HepG2 (cell line): ENCODE data around the gene SLC2A11. TPM values are rescaled to one million over a fixed set of nuclear protein-coding genes. Genes with fewer than 3 reads are reported as not detected.

Experiments
- ATAC-seq: fragments of 200-7000 bp; cut with Tn5 transposase; 3 replicates; pipeline ENCODE4 v1.9.1; 2020; ENCODE audit warnings: mild to moderate bottlenecking, moderate library complexity
- BruUV-seq: library from RNA; stranded (reverse); fragments of 400-500 nt; replicated peaks from 2 replicates; lab custom pipeline; 2021; lab: Mats Ljungman, UMichigan
- CTCF ChIA-PET: fragments of 300-600 bp; formaldehyde crosslinking; extraction: SDS; loops from one replicate; lab custom pipeline; 2021; ENCODE audit warnings: low total read pairs, inconsistent platforms, low intra/inter-chr PET ratio; lab: Yijun Ruan, JAX
- POLR2A ChIA-PET: fragments of 350-600 bp; sonication (Branson Sonifier 250); formaldehyde crosslinking; loops from one replicate; lab custom pipeline; 2020; ENCODE audit warnings: antibody characterized with exemption, inconsistent platforms; lab: Yijun Ruan, JAX
- DNase-seq: peaks from one replicate; pipeline ENCODE4 v3.0.0-alpha.2; 2015; ENCODE audit warnings: low spot score
- FAIRE-seq: peaks from 3 replicates; lab custom pipeline; 2011; peaks lifted over from hg19 to GRCh38; lab: Jason Lieb, UNC
- H2AFZ ChIP-seq: one replicate; pipeline ENCODE4 v1.6.1; 2011; ENCODE audit warnings: low read length, inconsistent platforms
- H3K27ac ChIP-seq: fragments of 300-600 bp; 3 replicates; pipeline ENCODE4 v1.8.0; 2011; ENCODE audit warnings: mixed run types, mild to moderate bottlenecking, mixed read lengths, low read length, inconsistent platforms; ENCODE audit not compliant: insufficient read depth; ENCODE audit errors: extremely low read length
- H3K27me3 ChIP-seq, 2 experiments: fragments of 200-600 bp in 1 of 2; 2 replicates in 1 of 2; 3 replicates in 1 of 2; pipeline versions ENCODE4 v1.6.0 to v1.8.0; 2011; ENCODE audit warnings: low read length in 2 of 2, mild to moderate bottlenecking in 2 of 2, moderate library complexity in 2 of 2, inconsistent platforms in 1 of 2; ENCODE audit not compliant: insufficient read depth in 2 of 2, control insufficient read depth in 1 of 2
- H3K36me3 ChIP-seq, 2 experiments: fragments of 200-600 bp in 1 of 2; replicated peaks in 1 of 2; 2 replicates in 1 of 2; 3 replicates in 1 of 2; pipeline versions ENCODE4 v1.5.1 to v1.8.0; 2011; ENCODE audit warnings: low read length in 2 of 2, inconsistent platforms in 1 of 2; ENCODE audit not compliant: insufficient read depth in 2 of 2, control insufficient read depth in 1 of 2
- H3K4me1 ChIP-seq: 2 replicates; pipeline ENCODE4 v1.5.1; 2012; ENCODE audit warnings: low read length, inconsistent platforms; ENCODE audit not compliant: insufficient read depth
- H3K4me2 ChIP-seq: 2 replicates; pipeline ENCODE4 v1.6.0; 2011; ENCODE audit warnings: low read depth, low read length, inconsistent platforms
- H3K4me3 ChIP-seq, 3 experiments: fragments of 200-600 bp in 1 of 3; sonication (generic), shearing (Covaris generic) in 1 of 3; replicated peaks in 1 of 3; 2 replicates each; pipeline ENCODE4 v1.5.1; 2011 to 2016; ENCODE audit warnings: low read length in 3 of 3, inconsistent platforms in 2 of 3, low read depth in 2 of 3, mild to moderate bottlenecking in 2 of 3, control low read depth in 1 of 3, mixed read lengths in 1 of 3; ENCODE audit not compliant: insufficient read depth in 1 of 3
- H3K79me2 ChIP-seq: one replicate; pipeline ENCODE4 v1.6.1; 2011; ENCODE audit warnings: low read length, inconsistent platforms; ENCODE audit not compliant: insufficient read depth
- H3K9ac ChIP-seq: 2 replicates; pipeline ENCODE4 v1.6.0; 2011; ENCODE audit warnings: mild to moderate bottlenecking, low read depth, low read length, inconsistent platforms; ENCODE audit not compliant: insufficient read depth
- H3K9me3 ChIP-seq: 2 replicates; pipeline ENCODE4 v1.5.1; 2012; ENCODE audit warnings: mild to moderate bottlenecking, low read length
- H4K20me1 ChIP-seq: 2 replicates; pipeline ENCODE4 v1.6.0; 2011; ENCODE audit warnings: inconsistent platforms, mild to moderate bottlenecking, low read length, moderate library complexity; ENCODE audit not compliant: insufficient read depth
- EED ChIP-seq: sonication (generic); formaldehyde crosslinking; IDR thresholded peaks from 2 replicates; pipeline ENCODE4 v1.5.0; 2020; ENCODE audit warnings: mild to moderate bottlenecking, missing genetic modification reagents
- ELF1 ChIP-seq: sonication (generic); formaldehyde crosslinking; IDR thresholded peaks from 2 replicates; pipeline ENCODE4 v1.4.0; 2020; ENCODE audit warnings: missing genetic modification reagents
- HHEX ChIP-seq: IDR thresholded peaks from 2 replicates; pipeline ENCODE4 v1.6.1; 2016; ENCODE audit warnings: control low read depth
- HNRNPK ChIP-seq: fragments of 200-400 bp; formaldehyde crosslinking; IDR thresholded peaks from 2 replicates; pipeline ENCODE4 v1.6.1; 2018; ENCODE audit warnings: low read length, low read depth, moderate library complexity, mild to moderate bottlenecking; ENCODE audit not compliant: poor library complexity, severe bottlenecking
- KDM4B ChIP-seq: sonication (generic); formaldehyde crosslinking; IDR thresholded peaks from 2 replicates; pipeline ENCODE4 v1.4.0; 2020; ENCODE audit warnings: missing genetic modification reagents
- NR2F2 ChIP-seq: IDR thresholded peaks from 2 replicates; pipeline ENCODE4 v1.6.1; 2012; ENCODE audit warnings: low read depth, inconsistent platforms, borderline replicate concordance
- RAD21 ChIP-seq: fragments of 450-650 bp; formaldehyde crosslinking; IDR thresholded peaks from 2 replicates; pipeline ENCODE4 v1.5.0; 2020; ENCODE audit warnings: mild to moderate bottlenecking
- RFXANK ChIP-seq: IDR thresholded peaks from 2 replicates; pipeline ENCODE4 v1.6.1; 2016
- RNF2 ChIP-seq: fragments of 450-650 bp; conservative IDR thresholded peaks from 2 replicates; pipeline ENCODE4 v1.6.1; 2016; ENCODE audit warnings: low read depth
- SIX1 ChIP-seq: sonication (generic); formaldehyde crosslinking; IDR thresholded peaks from 2 replicates; pipeline ENCODE4 v1.4.0; 2020; ENCODE audit warnings: missing genetic modification reagents, borderline replicate concordance
- TP53 ChIP-seq: sonication (generic); formaldehyde crosslinking; conservative IDR thresholded peaks from 2 replicates; pipeline ENCODE4 v1.4.0; 2020; ENCODE audit warnings: missing genetic modification reagents
- ZEB1 ChIP-seq: IDR thresholded peaks from 2 replicates; pipeline ENCODE4 v1.6.1; 2012; ENCODE audit warnings: mild to moderate bottlenecking, low read depth, inconsistent platforms; ENCODE audit not compliant: insufficient replicate concordance
- ZNF556 ChIP-seq: sonication (generic); formaldehyde crosslinking; IDR thresholded peaks from 2 replicates; pipeline ENCODE4 v1.4.0; 2020; ENCODE audit warnings: mild to moderate bottlenecking, missing genetic modification reagents, borderline replicate concordance
- WGBS: methylation state at CpG from one replicate; pipeline ENCODE4 v1.1.6; 2017; ENCODE audit warnings: low lambda C conversion rate; 5-methylcytosine and 5-hydroxymethylcytosine counted together
- in situ Hi-C: cut with HindIII; loops from 2 replicates; pipeline ENCODE4 v1.10.0; 2017; ENCODE audit warnings: low pct_unique_long_range_greater_than_20kb; ENCODE audit not compliant: extremely low pct_ligation_motif_present
- intact Hi-C: fragments of 100-400 bp; cut with micrococcal nuclease; formaldehyde crosslinking; loops from one replicate; pipeline ENCODE4 v1.10.0; 2022; ENCODE audit not compliant: unreplicated experiment
- polyA plus RNA-seq, 8 experiments: library from polyadenylated mRNA; depleted of rRNA in 3 of 8; stranded (reverse) in 7 of 8; unstranded in 1 of 8; fragments of >200 nt; fragmentation: Illumina TruSeq in 4 of 8; extraction: Trizol in 4 of 8; gene quantifications; 2 replicates each; pipeline versions ENCODE4 v1.2.1 to v1.2.3, GENCODE V29; 2011 to 2016; ENCODE audit warnings: low read depth in 4 of 8, missing spikeins in 1 of 8, mixed read lengths in 1 of 8; ENCODE audit not compliant: insufficient read depth in 1 of 8
- total RNA-seq, 5 experiments: library from RNA; depleted of rRNA; stranded (reverse); fragments of >200 nt; fragmentation: Illumina TruSeq; extraction: Trizol; gene quantifications; 2 replicates each; pipeline ENCODE4 v1.2.3, GENCODE V29; 2016; ENCODE audit warnings: low read depth in 1 of 5
- TF ChIP-seq, protein P1 (sequence below): sonication (generic); formaldehyde crosslinking; IDR thresholded peaks from 2 replicates; pipeline ENCODE4 v1.4.0; 2020; ENCODE audit warnings: missing genetic modification reagents
- TF ChIP-seq, protein P2 (sequence below): sonication (generic); formaldehyde crosslinking; IDR thresholded peaks from 2 replicates; pipeline ENCODE4 v1.8.1; 2022; ENCODE audit warnings: low read depth, mild to moderate bottlenecking, missing genetic modification reagents
- TF ChIP-seq, protein P3 (sequence below): sonication (generic); formaldehyde crosslinking; IDR thresholded peaks from 2 replicates; pipeline ENCODE4 v1.4.0; 2020; ENCODE audit warnings: missing genetic modification reagents, mild to moderate bottlenecking, borderline replicate concordance

SLC2A11 gene
- total and polyA plus RNA-seq, 2 of the 13 experiments (the other 11 are each of a cell fraction or from before 2014, with no cell fraction given), result 15.2 to 15.4 TPM

DNA sequence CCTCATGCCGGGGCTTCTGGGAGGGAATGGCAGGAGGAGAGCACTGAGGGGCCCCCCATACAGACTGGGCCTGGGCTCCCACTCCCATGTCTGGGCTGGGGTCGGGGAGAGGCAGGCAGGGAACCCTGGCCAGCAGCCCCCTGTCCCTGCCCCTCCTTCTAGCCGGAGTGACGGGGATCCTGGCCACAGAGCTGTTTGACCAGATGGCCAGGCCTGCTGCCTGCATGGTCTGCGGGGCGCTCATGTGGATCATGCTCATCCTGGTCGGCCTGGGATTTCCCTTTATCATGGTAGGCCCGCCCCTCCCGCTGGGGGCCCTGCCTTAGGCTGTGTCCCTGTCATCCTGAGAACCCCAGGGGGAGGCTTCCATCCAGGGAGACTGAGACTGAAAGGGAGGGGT lies 26.5 kb downstream of the SLC2A11 start:
- WGBS, result 100% methylated on average over 2 of the region's 9 CpGs
- FAIRE-seq, result no peak
- CTCF ChIA-PET, result no interaction called here

DNA sequence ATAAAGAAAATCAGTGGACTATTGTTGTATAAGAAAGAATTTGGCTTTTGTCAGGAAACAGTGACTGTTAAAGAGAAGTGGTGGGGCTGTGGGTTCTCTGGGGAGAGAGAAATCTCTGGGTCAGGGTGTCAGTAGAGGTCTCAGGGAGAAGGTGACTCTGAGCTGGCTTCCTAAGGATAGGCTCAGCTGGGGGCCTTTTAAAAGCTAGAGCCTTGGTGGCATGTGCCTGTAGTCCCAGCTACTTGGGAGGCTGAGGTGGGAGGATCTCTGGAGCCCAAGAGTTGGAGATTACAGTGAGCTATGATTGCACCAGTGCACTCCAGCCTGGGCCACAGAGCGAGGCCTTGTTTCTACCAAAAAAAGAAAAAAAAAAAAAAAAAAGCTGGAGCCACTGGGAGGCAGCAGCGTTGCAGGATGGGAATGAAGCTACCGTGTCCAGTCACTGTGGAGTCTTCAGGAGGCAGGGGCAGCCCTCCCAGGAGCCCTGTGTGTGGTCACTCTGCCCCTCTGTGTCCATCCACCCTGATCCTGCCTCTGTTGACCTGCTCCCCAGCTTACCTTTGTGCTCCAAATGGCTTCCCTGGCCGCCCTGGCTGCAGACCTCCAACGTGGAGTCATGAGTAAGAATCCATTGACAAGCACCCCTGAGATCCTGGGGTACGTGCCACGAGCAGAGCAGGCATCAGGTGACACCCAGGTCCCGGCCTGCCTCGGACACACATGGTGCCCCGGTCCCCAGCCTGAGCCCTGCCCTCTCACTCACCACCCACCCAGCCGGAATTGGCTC lies 31.1 kb downstream of the SLC2A11 start:
- no peak overlapping the region for H2AFZ ChIP-seq
- no peaks in the 10 kb centered on the region for H3K9me3 ChIP-seq
- H3K27me3 ChIP-seq, result no peaks in the 10 kb centered on the region; a peak in 1 of 5 replicates
- ChIA-PET CTCF (no interaction called here), POLR2A (interaction anchor here (0.6 to 1.2 kb wide), 6 partner anchors 25 to 122 kb away, joined by 3 to 14 read pairs (median 3); partner anchors contain the start of genes MMP11 and SLC2A11)
- peak overlapping the region; percentile 78 for H3K27ac ChIP-seq
- in situ Hi-C loops (no loop called here), intact Hi-C loops (no loop called here)
- no peaks in the 10 kb centered on the region for H3K36me3 ChIP-seq
- no TSS peak for BruUV-seq
- no peaks in the 10 kb centered on the region for H3K79me2 ChIP-seq
- peaks cover 49% of the 10 kb centered on the region for H3K4me1 ChIP-seq
- FAIRE-seq (peak; percentile 52), ATAC-seq (peak; percentile 48), DNase-seq (peak; percentile 52)
- peak overlapping the region; percentile 39 for H3K4me2 ChIP-seq
- peak overlapping the region; percentile 49 for H3K9ac ChIP-seq
- WGBS, result 77% methylated on average over 10 of the region's 11 CpGs
- no peak overlapping the region for H3K4me3 ChIP-seq
- no peaks in the 10 kb centered on the region for H4K20me1 ChIP-seq
- TF ChIP-seq, protein P1, sequence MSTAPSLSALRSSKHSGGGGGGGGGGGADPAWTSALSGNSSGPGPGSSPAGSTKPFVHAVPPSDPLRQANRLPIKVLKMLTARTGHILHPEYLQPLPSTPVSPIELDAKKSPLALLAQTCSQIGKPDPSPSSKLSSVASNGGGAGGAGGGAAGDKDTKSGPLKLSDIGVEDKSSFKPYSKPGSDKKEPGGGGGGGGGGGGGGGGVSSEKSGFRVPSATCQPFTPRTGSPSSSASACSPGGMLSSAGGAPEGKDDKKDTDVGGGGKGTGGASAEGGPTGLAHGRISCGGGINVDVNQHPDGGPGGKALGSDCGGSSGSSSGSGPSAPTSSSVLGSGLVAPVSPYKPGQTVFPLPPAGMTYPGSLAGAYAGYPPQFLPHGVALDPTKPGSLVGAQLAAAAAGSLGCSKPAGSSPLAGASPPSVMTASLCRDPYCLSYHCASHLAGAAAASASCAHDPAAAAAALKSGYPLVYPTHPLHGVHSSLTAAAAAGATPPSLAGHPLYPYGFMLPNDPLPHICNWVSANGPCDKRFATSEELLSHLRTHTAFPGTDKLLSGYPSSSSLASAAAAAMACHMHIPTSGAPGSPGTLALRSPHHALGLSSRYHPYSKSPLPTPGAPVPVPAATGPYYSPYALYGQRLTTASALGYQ, result no peak
- TF ChIP-seq, protein P2, sequence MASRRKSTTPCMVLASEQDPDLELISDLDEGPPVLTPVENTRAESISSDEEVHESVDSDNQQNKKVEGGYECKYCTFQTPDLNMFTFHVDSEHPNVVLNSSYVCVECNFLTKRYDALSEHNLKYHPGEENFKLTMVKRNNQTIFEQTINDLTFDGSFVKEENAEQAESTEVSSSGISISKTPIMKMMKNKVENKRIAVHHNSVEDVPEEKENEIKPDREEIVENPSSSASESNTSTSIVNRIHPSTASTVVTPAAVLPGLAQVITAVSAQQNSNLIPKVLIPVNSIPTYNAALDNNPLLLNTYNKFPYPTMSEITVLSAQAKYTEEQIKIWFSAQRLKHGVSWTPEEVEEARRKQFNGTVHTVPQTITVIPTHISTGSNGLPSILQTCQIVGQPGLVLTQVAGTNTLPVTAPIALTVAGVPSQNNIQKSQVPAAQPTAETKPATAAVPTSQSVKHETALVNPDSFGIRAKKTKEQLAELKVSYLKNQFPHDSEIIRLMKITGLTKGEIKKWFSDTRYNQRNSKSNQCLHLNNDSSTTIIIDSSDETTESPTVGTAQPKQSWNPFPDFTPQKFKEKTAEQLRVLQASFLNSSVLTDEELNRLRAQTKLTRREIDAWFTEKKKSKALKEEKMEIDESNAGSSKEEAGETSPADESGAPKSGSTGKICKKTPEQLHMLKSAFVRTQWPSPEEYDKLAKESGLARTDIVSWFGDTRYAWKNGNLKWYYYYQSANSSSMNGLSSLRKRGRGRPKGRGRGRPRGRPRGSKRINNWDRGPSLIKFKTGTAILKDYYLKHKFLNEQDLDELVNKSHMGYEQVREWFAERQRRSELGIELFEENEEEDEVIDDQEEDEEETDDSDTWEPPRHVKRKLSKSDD (CRISPR knock-in tag), result no peak
- TF ChIP-seq SIX1 (CRISPR knock-in tag) (no peak), RFXANK (CRISPR knock-in tag) (no peak), EED (no peak), ZEB1 (no peak)
- TF ChIP-seq, protein P3, sequence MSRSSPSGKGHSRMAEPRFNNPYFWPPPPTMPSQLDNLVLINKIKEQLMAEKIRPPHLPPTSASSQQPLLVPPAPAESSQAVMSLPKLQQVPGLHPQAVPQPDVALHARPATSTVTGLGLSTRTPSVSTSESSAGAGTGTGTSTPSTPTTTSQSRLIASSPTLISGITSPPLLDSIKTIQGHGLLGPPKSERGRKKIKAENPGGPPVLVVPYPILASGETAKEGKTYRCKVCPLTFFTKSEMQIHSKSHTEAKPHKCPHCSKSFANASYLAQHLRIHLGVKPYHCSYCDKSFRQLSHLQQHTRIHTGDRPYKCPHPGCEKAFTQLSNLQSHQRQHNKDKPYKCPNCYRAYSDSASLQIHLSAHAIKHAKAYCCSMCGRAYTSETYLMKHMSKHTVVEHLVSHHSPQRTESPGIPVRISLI, result peak; percentile 93

More for the DNA sequence above, 26.5 kb downstream of the SLC2A11 start:
- DNase-seq, result no peak
- ATAC-seq, result no peak
- H3K79me2 ChIP-seq, result no peaks in the 10 kb centered on the region
- H3K27ac ChIP-seq, result no peak overlapping the region
- no peak overlapping the region for H2AFZ ChIP-seq
- no peaks in the 10 kb centered on the region for H3K9me3 ChIP-seq
- in situ Hi-C loops, result no loop called here
- TF ChIP-seq KDM4B (no peak), RAD21 (CRISPR knock-in tag) (no peak), RNF2 (no peak), ELF1 (CRISPR knock-in tag) (no peak), TP53 (CRISPR knock-in tag) (no peak), HNRNPK (no peak), ZNF556 (CRISPR knock-in tag) (no peak), HHEX (CRISPR knock-in tag) (no peak), NR2F2 (no peak)
- BruUV-seq, result no TSS peak
- H3K27me3 ChIP-seq, result no peaks in the 10 kb centered on the region
- H4K20me1 ChIP-seq, result no peaks in the 10 kb centered on the region
- intact Hi-C loops, result no loop called here
- H3K36me3 ChIP-seq, result peaks cover 2 to 5% of the 10 kb centered on the region in 2 experiments; a peak in 1 of 5 replicates
- peaks cover 40% of the 10 kb centered on the region for H3K4me1 ChIP-seq
- H3K4me2 ChIP-seq, result no peak overlapping the region
- no peak overlapping the region for H3K4me3 ChIP-seq
- H3K9ac ChIP-seq, result no peak overlapping the region
- POLR2A ChIA-PET, result interaction anchor here (1.3 kb wide), 2 partner anchors 10 to 27 kb away, joined by 4 to 7 read pairs; partner anchors contain the start of genes MIF and SLC2A11
